ENCODE results near the gene CDK7. TPM values are rescaled to one million over a fixed set of nuclear protein-coding genes. Genes with fewer than 3 reads are reported as not detected.
A peak's percentile ranks its signal among the peaks of the same experiment; 100 is the strongest.

The CDK7 gene
- total and polyA plus RNA-seq, 9 of the 15 experiments (the other 6 are each of a cell fraction or from before 2014, with no cell fraction given) = 41.7 to 143 (median 65.3) TPM

- 87% methylated on average over 4 of the region's 5 CpGs for WGBS (ENCODE audit: insufficient coverage, low coverage, missing lambda C conversion rate)
- H2AFZ ChIP-seq (ENCODE audit: low read depth, low read length) = no peak overlapping the region
- DNase-seq (ENCODE audit: extremely low read depth in 1 of 4, low spot score in 3 of 4) = no peak
- H3K27ac ChIP-seq (ENCODE audit: extremely low read depth, low read depth, low read length) = no peak overlapping the region
- intact Hi-C loops (cut with micrococcal nuclease) (no loop called here), in situ Hi-C loops (cut with MboI) (no loop called here)
- no peak for ATAC-seq
- H4K20me1 ChIP-seq (replicated peaks; ENCODE audit: control insufficient read depth, insufficient read depth, low read length) = no peaks in the 10 kb centered on the region
- H3K79me2 ChIP-seq (ENCODE audit: control insufficient read depth, insufficient read depth, low read length) = 0 out of 3 replicates have a peak, but pooled peaks cover 3% of the 10 kb centered on the region
- peaks cover 75% of the 10 kb centered on the region; the same call in 2 of the 3 replicates for H3K36me3 ChIP-seq (ENCODE audit: control insufficient read depth, insufficient read depth, low read length)
- no peaks in the 10 kb centered on the region for H3K9me3 ChIP-seq (replicated peaks; ENCODE audit: control insufficient read depth, insufficient read depth, low read depth, low read length)
- H3K4me2 ChIP-seq (ENCODE audit: insufficient read depth, low read length) = no peak overlapping the region
- TF ChIP-seq, protein P1, sequence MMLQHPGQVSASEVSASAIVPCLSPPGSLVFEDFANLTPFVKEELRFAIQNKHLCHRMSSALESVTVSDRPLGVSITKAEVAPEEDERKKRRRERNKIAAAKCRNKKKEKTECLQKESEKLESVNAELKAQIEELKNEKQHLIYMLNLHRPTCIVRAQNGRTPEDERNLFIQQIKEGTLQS (IDR thresholded peaks at IDR 0.05) = peak; percentile 48; the same call in 1 of the 2 replicates
- TF ChIP-seq, protein P1 (CRISPR knock-in tag; conservative IDR thresholded peaks at IDR 0.05) = no peak
- no peak for TF ChIP-seq ELK1 (CRISPR knock-in tag; IDR thresholded peaks at IDR 0.05)
- TF ChIP-seq CEBPG (CRISPR knock-in tag; IDR thresholded peaks at IDR 0.05) = no peak
- TF ChIP-seq CEBPG (tag; conservative IDR thresholded peaks at IDR 0.05 in 1 of 2, IDR thresholded peaks at IDR 0.05 in 1 of 2) = peak in 1 of 2 experiments; percentile 43; a peak in 1 of 4 replicates
- H3K9ac ChIP-seq (ENCODE audit: insufficient read depth in 1 of 2, low read depth in 2 of 2, low read length in 2 of 2) = no peak overlapping the region
- ChIA-PET CTCF (ENCODE audit: low intra/inter-chr PET ratio) (no interaction called here), POLR2A (interaction anchor here (0.6 kb wide), 2 partner anchors 15 to 102 kb away, joined by 3 read pairs; no protein-coding TSS in a partner anchor)
- no peaks in the 10 kb centered on the region for H3K27me3 ChIP-seq (ENCODE audit: control insufficient read depth in 2 of 2, insufficient read depth in 2 of 2, low read length in 2 of 2)
- FAIRE-seq = no peak
- no peaks in the 10 kb centered on the region for H3K9me1 ChIP-seq (ENCODE audit: control insufficient read depth, insufficient read depth, low read length)
- H3K4me3 ChIP-seq = no peak overlapping the region
- peaks cover 0 to 3% of the 10 kb centered on the region in 2 experiments; a peak in 1 of 5 replicates for H3K4me1 ChIP-seq (replicated peaks in 1 of 2; ENCODE audit: control insufficient read depth in 2 of 2, insufficient read depth in 2 of 2, low read length in 2 of 2)
- no TSS peak for BruUV-seq (replicated peaks)
These were observed 34.2 kb downstream of the CDK7 start for GRCh38 chr5:69268899-69269298.

Measured in K562 (cell line).